GM19372 (cell line): Measurements from ENCODE around the gene PPM1F.

Experiments
- ATAC-seq: cut with Tn5 transposase; IDR thresholded peaks from one replicate; pipeline ENCODE4 v1.9.1; 2021; ENCODE audit warnings: mild to moderate bottlenecking, low read depth, moderate library complexity; ENCODE audit not compliant: unreplicated experiment

Gene PPM1F

GRCh38 chr22:21952586-21953571 lies at the start of gene PPM1F:
TSS of gene PPM1F (minus strand) at chr22:21952848. CDS start at chr22:21946048, 6,800 bp downstream.
- ATAC-seq: peak; percentile 64

GRCh38 chr22:22001664-22002525 lies 49.2 kb upstream of the PPM1F start:
- no peak for ATAC-seq

GRCh38 chr22:21998595-21999247 lies 46.1 kb upstream of the PPM1F start:
- no peak for ATAC-seq

GRCh38 chr22:21996175-21996720 lies 43.6 kb upstream of the PPM1F start:
- ATAC-seq: no peak

- ATAC-seq: no peak
Observed at GRCh38 chr22:21995660-21996059, 43.0 kb upstream of the PPM1F start.

GRCh38 chr22:21994881-21995444 lies 42.3 kb upstream of the PPM1F start:
- no peak for ATAC-seq

- ATAC-seq: no peak
Observed at GRCh38 chr22:21992593-21993237, 40.1 kb upstream of the PPM1F start.

- no peak for ATAC-seq
Observed at GRCh38 chr22:21991774-21992173, 39.1 kb upstream of the PPM1F start.

GRCh38 chr22:21991304-21991596 lies 38.6 kb upstream of the PPM1F start:
- ATAC-seq: no peak

GRCh38 chr22:21990445-21991303 lies 38.0 kb upstream of the PPM1F start:
- ATAC-seq: no peak

GRCh38 chr22:21989049-21989448 lies 36.4 kb upstream of the PPM1F start:
- ATAC-seq: no peak

GRCh38 chr22:21985214-21985613 lies 32.6 kb upstream of the PPM1F start:
- ATAC-seq: no peak

- no peak for ATAC-seq
Observed at GRCh38 chr22:21984793-21985192, 32.1 kb upstream of the PPM1F start.

- ATAC-seq: no peak
Observed at GRCh38 chr22:21982338-21982965, 29.8 kb upstream of the PPM1F start, which contains the start of gene TOP3B. TSS of gene TOP3B (minus strand) at chr22:21982787. CDS start at chr22:21975709, 7,078 bp downstream.

- ATAC-seq: no peak
Observed at GRCh38 chr22:21981874-21982273, 29.2 kb upstream of the PPM1F start.

- ATAC-seq: no peak
Observed at GRCh38 chr22:21980547-21980946, 27.9 kb upstream of the PPM1F start.

- no peak for ATAC-seq
Observed at GRCh38 chr22:21978564-21979386, 26.1 kb upstream of the PPM1F start.
